GM18909 (cell line): ENCODE data around the gene SFMBT1.
A peak's percentile ranks its signal among the peaks of the same experiment; 100 is the strongest.
"Not testable (repeated sequence)": the region's sequence is repeated elsewhere in the genome, so short reads cannot be mapped to it uniquely, and the experiment has no call there.

Source experiments
- ATAC-seq: cut with Tn5 transposase; IDR thresholded peaks from one replicate; pipeline ENCODE4 v1.9.1; 2021; ENCODE audit warnings: mild to moderate bottlenecking; ENCODE audit not compliant: unreplicated experiment, poor library complexity

Gene SFMBT1

GRCh38 chr3:53073553-53074365 lies 27.9 kb upstream of the SFMBT1 start:
- ATAC-seq, result no peak

DNA sequence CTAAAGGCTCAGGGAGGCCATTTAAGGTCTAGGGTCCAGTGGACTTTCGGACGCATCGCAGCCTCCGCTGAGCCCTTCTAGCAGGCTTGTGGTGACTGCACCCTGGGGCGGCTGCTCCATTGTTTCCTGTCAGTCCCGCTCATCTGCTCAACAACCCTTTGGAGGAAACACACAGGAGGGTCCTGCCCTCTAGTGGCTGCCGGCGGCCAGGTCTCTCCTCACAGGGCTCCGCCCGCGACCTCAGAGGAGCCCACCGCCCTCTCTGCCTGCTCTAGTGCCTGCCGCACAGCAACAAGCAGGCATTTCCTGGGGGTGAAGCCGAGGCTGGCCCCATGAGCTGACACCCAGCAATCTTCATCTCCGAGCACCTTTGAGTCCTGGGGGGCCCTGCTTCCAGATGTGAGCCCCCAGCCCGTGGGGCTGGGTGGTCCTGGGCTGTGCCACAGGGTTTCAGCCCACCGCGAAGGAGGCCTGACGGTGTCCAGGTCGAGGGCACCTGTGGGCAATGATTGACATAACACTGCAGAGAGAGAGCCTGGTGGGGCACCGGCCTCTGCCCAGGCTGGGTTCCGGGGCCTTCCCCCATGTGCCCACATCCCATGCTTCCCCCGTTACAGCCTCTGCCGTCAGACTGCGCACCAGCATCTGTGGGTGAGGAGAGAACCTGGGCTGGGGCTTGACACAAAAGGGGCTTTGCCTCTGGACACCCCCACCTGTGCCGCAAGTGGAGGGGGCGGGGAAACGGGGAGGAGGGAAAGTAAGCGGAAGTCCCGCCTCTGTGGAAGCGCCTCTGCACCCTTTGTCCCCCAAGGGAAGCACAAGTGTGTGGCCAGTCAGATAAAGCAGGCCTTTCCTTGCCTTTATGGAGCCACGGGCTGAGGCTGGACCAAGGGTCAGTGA lies 27.0 kb upstream of the SFMBT1 start:
- peak; percentile 91 for ATAC-seq

DNA sequence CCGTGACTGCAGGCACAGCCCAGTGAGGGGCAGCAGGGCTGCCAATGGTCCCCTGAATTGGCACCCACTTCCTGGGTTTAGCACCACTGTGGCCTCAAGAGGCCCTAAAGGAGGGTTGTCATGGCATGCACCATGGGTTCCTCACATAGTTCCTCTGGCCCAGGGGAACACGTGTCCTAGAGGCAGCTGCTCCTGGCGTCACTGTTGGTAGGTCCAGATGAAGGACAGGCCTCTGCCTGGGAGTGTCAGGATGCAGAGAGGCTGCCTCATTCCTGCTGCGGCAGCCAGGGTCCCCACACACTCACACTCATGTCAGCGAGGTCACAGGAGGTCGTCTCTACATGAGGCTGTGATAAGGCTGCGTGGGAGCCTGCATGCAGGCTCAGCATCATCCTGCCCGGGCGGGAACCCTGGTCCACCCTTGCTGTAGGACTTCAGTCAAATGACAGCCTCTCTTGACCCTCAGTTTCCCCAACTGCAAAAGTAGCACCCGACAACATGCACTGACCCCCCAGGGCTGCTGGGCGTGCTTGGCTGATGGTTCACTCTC lies 26.1 kb upstream of the SFMBT1 start:
- ATAC-seq, result no peak

DNA sequence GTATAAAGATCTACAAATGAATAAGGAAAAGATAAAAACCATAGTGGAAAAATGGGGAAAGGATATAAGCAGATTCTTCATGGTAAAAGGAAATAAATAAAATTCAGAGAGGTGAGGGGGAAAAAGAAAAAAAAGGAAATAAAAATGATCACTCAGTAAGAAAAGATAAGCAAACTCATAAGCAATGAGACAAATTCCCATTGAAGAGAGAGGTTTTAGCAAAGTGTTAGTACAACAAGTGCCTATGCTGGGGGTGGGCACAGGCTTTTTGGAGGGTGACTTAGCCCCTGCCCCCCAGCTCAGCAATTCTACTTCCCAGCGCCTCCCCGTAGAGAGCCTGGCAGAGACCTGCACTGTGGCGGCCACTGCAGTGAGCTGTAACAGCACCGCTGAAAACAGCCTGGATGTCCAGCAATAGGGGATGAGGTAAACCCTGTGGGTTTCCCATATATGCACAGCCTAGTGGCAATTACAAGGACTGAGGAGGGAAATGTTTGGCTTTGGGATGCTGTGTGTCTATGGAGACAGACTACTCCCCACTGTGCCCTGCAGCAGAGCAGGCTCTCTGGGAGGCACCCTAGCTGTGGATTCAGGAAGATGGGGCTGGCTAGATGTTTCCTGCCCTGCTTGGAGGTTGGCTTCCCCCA lies 23.7 kb upstream of the SFMBT1 start:
- ATAC-seq, result no peak

GRCh38 chr3:53068176-53068575 lies 22.3 kb upstream of the SFMBT1 start:
- ATAC-seq, result no peak

DNA sequence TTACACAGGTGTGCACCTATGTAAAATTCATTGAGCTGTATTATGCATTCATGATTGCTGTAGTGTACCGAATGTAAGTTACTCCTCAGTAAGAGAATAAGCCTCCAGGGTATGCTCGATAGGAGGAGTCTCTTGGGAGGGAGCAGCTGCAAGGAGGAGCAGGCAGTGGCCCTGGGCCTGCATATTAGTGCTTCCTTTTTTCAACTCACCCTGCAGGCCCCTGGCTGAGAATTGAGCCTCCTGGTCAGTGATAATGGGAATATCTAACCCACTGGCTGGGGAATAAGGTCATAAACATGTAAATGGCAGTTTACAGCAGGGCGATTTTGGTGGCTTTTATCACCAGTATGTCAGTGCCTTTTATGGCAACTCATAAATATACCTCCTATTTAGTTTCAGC lies 21.7 kb upstream of the SFMBT1 start:
- ATAC-seq, result no peak

DNA sequence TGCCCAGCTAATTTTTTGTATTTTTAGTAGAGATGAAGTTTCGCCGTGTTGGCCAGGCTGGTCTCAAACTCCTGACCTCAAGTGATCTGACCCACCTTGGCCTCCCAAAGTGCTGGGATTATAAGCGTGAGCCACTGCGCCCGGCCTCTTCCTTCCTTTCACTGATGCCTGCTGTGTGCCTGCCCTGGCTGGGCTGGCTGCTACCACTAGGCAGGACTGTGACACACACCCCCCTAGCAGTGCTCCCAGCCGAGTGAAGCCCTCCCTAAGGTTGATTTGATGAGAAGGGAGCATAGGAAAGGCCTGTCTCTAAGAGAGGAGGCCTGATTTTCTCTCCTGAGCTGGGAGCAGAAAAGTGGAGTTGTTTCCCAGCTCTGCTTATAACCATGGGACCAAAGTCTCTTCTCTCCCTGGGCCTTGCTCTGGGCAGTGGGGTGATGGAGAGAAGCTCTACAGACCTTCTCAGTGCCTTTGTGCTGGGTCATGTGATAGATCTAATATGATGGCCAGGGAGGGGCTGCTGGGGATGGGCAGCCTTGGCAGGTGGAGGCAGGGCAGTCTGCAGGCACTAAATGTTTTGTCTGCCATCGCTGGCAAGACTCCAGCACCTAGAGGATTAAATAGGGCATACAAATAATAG lies 20.1 kb upstream of the SFMBT1 start:
- no peak for ATAC-seq

DNA sequence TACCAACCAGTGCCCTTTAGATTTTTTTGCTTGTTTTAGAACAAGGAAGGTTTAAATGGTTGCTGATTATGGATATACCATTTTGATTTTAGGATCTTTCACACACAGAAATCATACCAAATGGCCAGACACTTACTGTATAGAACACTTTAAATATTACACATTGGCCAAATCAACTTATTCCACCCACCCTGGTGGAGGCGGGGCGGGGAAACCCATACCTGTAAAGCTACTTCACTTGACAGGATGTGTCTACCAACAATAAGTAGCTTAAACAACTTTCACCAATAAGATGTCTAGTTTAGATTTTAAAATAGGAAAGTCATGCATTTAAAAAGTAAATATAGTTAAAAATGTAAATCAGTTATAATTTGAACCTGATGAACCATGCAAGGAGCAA lies 17.0 kb upstream of the SFMBT1 start:
- ATAC-seq, result no peak

- no peak for ATAC-seq
These were observed 10.6 kb upstream of the SFMBT1 start for GRCh38 chr3:53056442-53056841.

DNA sequence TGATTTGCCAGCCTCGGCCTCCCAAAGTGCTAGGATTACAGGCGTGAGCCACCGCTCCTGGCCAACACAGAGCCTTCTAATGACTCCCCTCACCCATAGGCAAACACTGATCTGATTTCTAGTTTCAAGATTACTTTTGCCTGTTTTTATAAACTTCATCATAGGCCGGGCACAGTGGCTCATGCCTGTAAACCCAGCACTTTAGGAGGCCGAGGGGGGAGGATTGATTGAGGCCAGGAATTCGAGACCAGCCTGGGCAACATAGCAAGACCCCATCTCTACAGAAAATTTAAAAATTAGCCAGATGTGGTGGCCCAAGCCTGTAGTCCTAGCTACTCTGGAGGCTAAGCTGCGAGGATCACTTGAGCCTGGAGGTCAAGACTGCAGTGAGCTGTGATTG lies 8.4 kb upstream of the SFMBT1 start:
- ATAC-seq, result not testable (repeated sequence)

DNA sequence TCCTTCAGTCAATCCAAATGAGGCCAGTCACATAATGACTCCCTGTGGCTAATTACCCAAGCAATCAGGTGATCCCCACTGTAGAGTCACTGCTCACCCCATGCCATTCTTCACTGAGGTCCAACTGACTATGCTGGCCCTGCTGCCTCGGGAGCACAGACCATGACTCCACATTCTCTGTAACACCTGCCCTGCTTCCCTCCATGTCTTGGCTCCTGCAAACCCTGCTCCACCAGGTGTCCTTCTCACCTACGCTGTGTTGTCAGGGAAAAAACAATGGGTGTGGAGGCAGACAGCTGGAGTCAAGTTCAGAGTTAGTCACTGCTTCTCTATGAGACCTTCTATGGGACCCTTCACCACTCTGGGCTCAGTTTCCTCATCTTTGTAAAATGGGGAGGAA lies 6.1 kb upstream of the SFMBT1 start:
- no peak for ATAC-seq

DNA sequence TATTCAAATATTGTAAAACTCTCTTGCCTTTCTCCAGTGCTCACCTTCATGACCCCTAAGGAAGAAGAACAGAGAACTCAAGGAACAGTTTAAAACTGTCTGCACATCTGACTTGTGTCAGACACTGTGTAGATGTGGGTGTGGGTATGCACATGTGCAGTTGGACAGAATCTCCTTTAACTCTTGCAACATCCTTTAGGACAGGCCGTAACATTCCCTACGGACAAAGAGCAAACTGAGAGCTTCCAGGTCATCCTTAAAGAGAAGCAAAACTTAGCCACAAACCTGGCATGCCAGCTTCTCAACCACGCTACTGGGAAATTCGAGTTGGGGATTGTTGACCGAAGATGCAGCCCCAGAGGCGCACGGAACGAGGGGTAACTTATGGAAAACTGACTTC lies 4.1 kb upstream of the SFMBT1 start:
- ATAC-seq, result no peak

DNA sequence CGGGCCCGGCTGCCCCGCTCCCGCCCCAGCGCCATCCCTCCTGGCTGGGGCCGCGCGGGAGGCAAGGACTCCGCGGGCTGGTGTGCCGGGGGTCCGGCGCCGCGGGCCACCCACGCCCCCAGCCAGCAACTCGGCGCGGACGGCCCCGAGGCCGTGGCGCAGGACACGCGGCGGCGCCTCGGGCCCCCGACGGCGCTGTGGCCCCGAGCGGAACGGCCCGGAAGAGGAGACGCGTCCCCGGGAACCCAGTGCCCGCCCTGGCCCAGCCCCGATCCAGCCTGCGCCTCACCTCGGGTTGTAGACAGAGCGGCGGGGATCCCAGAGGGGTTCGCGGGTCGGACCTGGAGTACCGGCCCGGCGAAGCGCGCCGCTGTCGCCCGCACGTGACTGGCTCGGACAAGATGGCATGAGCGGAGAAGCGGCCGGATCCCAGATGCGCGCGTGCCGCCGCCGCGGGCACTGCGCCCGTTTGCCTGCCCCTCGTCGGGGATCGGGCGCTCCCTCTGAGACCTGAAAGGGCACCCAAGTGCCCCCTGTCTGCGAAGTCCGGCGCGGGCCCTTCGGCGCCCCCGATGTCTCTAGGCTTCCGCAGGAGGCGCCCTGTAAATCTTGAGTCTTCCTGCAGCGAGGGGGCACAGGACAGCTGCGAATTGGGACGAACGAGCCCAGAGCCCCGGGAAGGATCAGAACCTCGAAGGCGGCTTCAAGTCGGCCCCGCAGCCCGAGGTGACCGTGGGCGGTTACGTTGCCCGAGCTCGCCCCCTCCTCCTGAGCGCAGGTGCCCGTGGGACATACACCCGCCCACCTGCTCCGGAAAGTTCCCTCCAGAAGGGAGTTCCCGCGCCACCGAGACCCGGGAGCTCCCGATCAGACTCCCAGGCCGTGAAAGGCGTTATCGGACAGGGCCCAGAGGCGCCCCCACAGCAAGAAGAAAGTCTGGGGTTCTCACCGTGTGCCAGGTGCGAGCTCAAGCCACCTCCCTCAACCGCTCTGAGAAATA lies 598 bp upstream of the SFMBT1 start:
- ATAC-seq, result peak; percentile 40

DNA sequence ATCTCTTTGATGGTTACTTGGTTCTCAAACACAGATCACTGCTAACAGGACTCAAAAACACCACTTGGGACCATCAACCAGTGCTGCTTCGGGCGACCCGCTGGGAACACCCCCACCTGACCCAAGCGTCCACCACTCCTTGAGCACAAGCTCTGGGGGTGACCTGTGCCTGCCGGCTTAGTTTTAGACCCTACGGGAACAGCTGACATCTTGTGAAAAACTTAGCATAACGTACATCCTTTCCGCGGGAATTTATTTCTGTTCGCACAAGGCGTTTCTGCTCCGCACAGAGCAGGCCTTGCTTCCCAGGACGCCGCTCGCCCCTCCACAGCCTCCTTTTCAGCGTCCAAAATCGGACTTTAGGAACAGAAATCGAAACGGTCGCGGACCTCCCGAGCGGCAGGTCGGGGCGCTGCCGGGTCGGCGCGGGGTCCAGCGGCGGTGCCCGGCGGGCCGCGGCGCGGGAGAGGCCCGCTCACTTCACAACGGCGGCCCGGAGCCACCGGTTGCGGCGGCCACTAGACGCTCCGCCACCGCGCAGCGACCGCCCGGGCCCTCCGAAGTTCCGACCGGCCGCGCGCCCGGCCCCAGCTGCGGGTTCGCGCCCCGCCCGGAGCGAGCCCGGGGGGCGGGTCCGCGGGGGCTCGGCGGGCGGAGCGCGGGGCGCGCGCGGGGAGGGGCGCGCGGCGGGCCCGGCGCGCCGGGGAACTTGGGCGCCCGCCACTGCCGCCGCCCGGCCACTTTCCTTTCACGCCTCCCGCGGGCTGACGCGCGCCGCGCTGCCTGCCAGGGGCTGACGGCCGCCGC lies 959 bp downstream of the SFMBT1 start:
- peak; percentile 46 for ATAC-seq

GRCh38 chr3:53044371-53044710 lies 1.5 kb downstream of the SFMBT1 start:
- no peak for ATAC-seq

DNA sequence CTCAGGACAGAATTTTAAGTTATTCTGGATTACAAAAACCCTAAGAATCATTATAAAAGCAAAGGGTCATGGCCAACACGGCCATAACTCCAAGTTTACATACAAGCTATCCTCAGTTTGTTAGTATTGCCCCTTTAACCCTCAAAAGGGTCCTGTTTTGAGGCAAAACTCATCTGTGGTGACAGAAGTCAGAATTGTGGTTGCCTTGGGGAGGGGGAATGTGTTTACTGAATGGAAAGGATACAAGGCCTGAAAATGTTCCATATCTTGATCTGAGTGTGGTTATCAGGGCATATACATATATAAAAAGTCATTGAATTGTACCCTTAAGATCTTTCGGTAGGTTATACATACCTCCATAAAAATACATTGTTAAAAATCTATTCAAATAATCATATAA lies 2.1 kb downstream of the SFMBT1 start:
- ATAC-seq, result no peak

DNA sequence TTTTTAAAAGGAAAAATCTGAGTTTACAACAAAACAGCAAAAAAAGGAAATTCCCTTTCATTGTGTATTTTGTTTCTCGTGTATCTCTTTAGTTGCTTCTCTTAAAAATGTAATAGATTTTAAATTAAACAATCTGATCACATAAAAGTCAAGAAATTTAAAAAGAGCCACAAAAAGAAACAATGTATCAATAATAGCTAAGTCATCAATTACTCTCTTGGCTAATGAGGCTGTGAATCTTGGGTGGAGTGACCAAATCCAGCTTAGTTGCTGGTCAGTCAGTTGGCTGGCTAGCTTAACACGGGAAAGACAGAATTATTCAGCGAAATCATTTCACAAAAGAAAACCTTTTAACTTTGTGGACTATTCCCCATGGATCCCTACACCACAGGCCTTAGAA lies 3.2 kb downstream of the SFMBT1 start:
- ATAC-seq, result no peak

GRCh38 chr3:53040351-53040820 lies 5.5 kb downstream of the SFMBT1 start:
- no peak for ATAC-seq
